ENCODE results near the gene RPS6KB2.
A peak's percentile ranks its signal among the peaks of the same experiment; 100 is the strongest.

Gene RPS6KB2

GRCh38 chr11:67389477-67389876, 38.8 kb upstream of the RPS6KB2 start:
- no peak for DNase-seq (ENCODE audit: insufficient read length, low spot score)
- TF ChIP-seq SPI1 (IDR thresholded peaks at IDR 0.05; ENCODE audit: low read depth, low read length) (no peak), POLR2AphosphoS5 (IDR thresholded peaks at IDR 0.05; ENCODE audit: low read depth, low read length) (no peak), PAX5 (IDR thresholded peaks at IDR 0.05; ENCODE audit: insufficient read depth, low read length, severe bottlenecking) (no peak), POLR2A (IDR thresholded peaks at IDR 0.05; ENCODE audit: low read depth, low read length) (no peak), TAF1 (IDR thresholded peaks at IDR 0.05; ENCODE audit: low read depth, low read length) (no peak), POU2F2 (IDR thresholded peaks at IDR 0.05; ENCODE audit: low read depth, low read length) (no peak)
- FAIRE-seq, result peak; percentile 13

GRCh38 chr11:67390947-67391303, 37.4 kb upstream of the RPS6KB2 start:
- FAIRE-seq, result no peak
- DNase-seq (ENCODE audit: insufficient read length, low spot score), result no peak
- no peak for TF ChIP-seq SPI1 (IDR thresholded peaks at IDR 0.05; ENCODE audit: low read depth, low read length)
- no peak for TF ChIP-seq PAX5 (IDR thresholded peaks at IDR 0.05; ENCODE audit: insufficient read depth, low read length, severe bottlenecking)
- no peak for TF ChIP-seq POU2F2 (IDR thresholded peaks at IDR 0.05; ENCODE audit: low read depth, low read length)
- no peak for TF ChIP-seq POLR2AphosphoS5 (IDR thresholded peaks at IDR 0.05; ENCODE audit: low read depth, low read length)
- TF ChIP-seq TAF1 (IDR thresholded peaks at IDR 0.05; ENCODE audit: low read depth, low read length), result no peak
- no peak for TF ChIP-seq POLR2A (IDR thresholded peaks at IDR 0.05; ENCODE audit: low read depth, low read length)

- FAIRE-seq (peak; percentile 94), DNase-seq (ENCODE audit: insufficient read length, low spot score) (peak; percentile 100)
- TF ChIP-seq PAX5 (IDR thresholded peaks at IDR 0.05; ENCODE audit: insufficient read depth, low read length, severe bottlenecking) (no peak), POLR2AphosphoS5 (IDR thresholded peaks at IDR 0.05; ENCODE audit: low read depth, low read length) (peak; percentile 34; the same call in 1 of the 2 replicates)
Measured at GRCh38 chr11:67391304-67392182, 36.8 kb upstream of the RPS6KB2 start, which contains the start of gene RAD9A. Gene RAD9A, plus strand, starts transcription at chr11:67391986. Its CDS starts 59 bp downstream, at chr11:67392045.

GRCh38 chr11:67392183-67392715, 36.0 kb upstream of the RPS6KB2 start:
- no peak for FAIRE-seq
- no peak for TF ChIP-seq POLR2A (IDR thresholded peaks at IDR 0.05; ENCODE audit: low read depth, low read length)
- no peak for TF ChIP-seq POLR2AphosphoS5 (IDR thresholded peaks at IDR 0.05; ENCODE audit: low read depth, low read length)
- no peak for TF ChIP-seq TAF1 (IDR thresholded peaks at IDR 0.05; ENCODE audit: low read depth, low read length)
- TF ChIP-seq POU2F2 (IDR thresholded peaks at IDR 0.05; ENCODE audit: low read depth, low read length), result no peak
- no peak for TF ChIP-seq PAX5 (IDR thresholded peaks at IDR 0.05; ENCODE audit: insufficient read depth, low read length, severe bottlenecking)
- TF ChIP-seq SPI1 (IDR thresholded peaks at IDR 0.05; ENCODE audit: low read depth, low read length), result no peak
- DNase-seq (ENCODE audit: insufficient read length, low spot score), result no peak

- FAIRE-seq, result no peak
- no peak for TF ChIP-seq SPI1 (IDR thresholded peaks at IDR 0.05; ENCODE audit: low read depth, low read length)
- no peak for TF ChIP-seq POU2F2 (IDR thresholded peaks at IDR 0.05; ENCODE audit: low read depth, low read length)
- no peak for TF ChIP-seq PAX5 (IDR thresholded peaks at IDR 0.05; ENCODE audit: insufficient read depth, low read length, severe bottlenecking)
- no peak for TF ChIP-seq POLR2A (IDR thresholded peaks at IDR 0.05; ENCODE audit: low read depth, low read length)
- no peak for DNase-seq (ENCODE audit: insufficient read length, low spot score)
Measured at GRCh38 chr11:67393437-67393836, 34.9 kb upstream of the RPS6KB2 start.

- no peak for FAIRE-seq
- TF ChIP-seq POLR2A (IDR thresholded peaks at IDR 0.05; ENCODE audit: low read depth, low read length), result no peak
- no peak for TF ChIP-seq SPI1 (IDR thresholded peaks at IDR 0.05; ENCODE audit: low read depth, low read length)
- TF ChIP-seq PAX5 (IDR thresholded peaks at IDR 0.05; ENCODE audit: insufficient read depth, low read length, severe bottlenecking), result no peak
- no peak for TF ChIP-seq POU2F2 (IDR thresholded peaks at IDR 0.05; ENCODE audit: low read depth, low read length)
- TF ChIP-seq TAF1 (IDR thresholded peaks at IDR 0.05; ENCODE audit: low read depth, low read length), result no peak
- no peak for TF ChIP-seq POLR2AphosphoS5 (IDR thresholded peaks at IDR 0.05; ENCODE audit: low read depth, low read length)
- DNase-seq (ENCODE audit: insufficient read length, low spot score), result no peak
Measured at GRCh38 chr11:67393990-67394389, 34.3 kb upstream of the RPS6KB2 start.

GRCh38 chr11:67395555-67396258, 32.6 kb upstream of the RPS6KB2 start:
- TF ChIP-seq SPI1 (IDR thresholded peaks at IDR 0.05; ENCODE audit: low read depth, low read length) (no peak), POLR2A (IDR thresholded peaks at IDR 0.05; ENCODE audit: low read depth, low read length) (no peak), TAF1 (IDR thresholded peaks at IDR 0.05; ENCODE audit: low read depth, low read length) (no peak)
- DNase-seq (ENCODE audit: insufficient read length, low spot score) (no peak), FAIRE-seq (no peak)

- DNase-seq (ENCODE audit: insufficient read length, low spot score), result no peak
- TF ChIP-seq TAF1 (IDR thresholded peaks at IDR 0.05; ENCODE audit: low read depth, low read length), result no peak
- TF ChIP-seq POLR2A (IDR thresholded peaks at IDR 0.05; ENCODE audit: low read depth, low read length), result no peak
- TF ChIP-seq POU2F2 (IDR thresholded peaks at IDR 0.05; ENCODE audit: low read depth, low read length), result no peak
- TF ChIP-seq POLR2AphosphoS5 (IDR thresholded peaks at IDR 0.05; ENCODE audit: low read depth, low read length), result no peak
- TF ChIP-seq SPI1 (IDR thresholded peaks at IDR 0.05; ENCODE audit: low read depth, low read length), result no peak
- TF ChIP-seq PAX5 (IDR thresholded peaks at IDR 0.05; ENCODE audit: insufficient read depth, low read length, severe bottlenecking), result no peak
- no peak for FAIRE-seq
Measured at GRCh38 chr11:67396259-67396581, 32.1 kb upstream of the RPS6KB2 start.

- DNase-seq (ENCODE audit: insufficient read length, low spot score), result no peak
- TF ChIP-seq POU2F2 (IDR thresholded peaks at IDR 0.05; ENCODE audit: low read depth, low read length) (no peak), PAX5 (IDR thresholded peaks at IDR 0.05; ENCODE audit: insufficient read depth, low read length, severe bottlenecking) (no peak), POLR2A (IDR thresholded peaks at IDR 0.05; ENCODE audit: low read depth, low read length) (no peak; the same call in 1 of the 2 replicates), POLR2AphosphoS5 (IDR thresholded peaks at IDR 0.05; ENCODE audit: low read depth, low read length) (0 out of 2 replicates have a peak, but pooled peaks have one; percentile 42), TAF1 (IDR thresholded peaks at IDR 0.05; ENCODE audit: low read depth, low read length) (no peak), SPI1 (IDR thresholded peaks at IDR 0.05; ENCODE audit: low read depth, low read length) (0 out of 2 replicates have a peak, but pooled peaks have one; percentile 7)
- no peak for FAIRE-seq
Measured at GRCh38 chr11:67396587-67397389, 31.5 kb upstream of the RPS6KB2 start.

Data from GM12891 (cell line).